Activated naive CD4-positive, alpha-beta T cell treated with Interleukin-2 at 50 U/mL for 16 hours (primary cell): Measurements from ENCODE around the gene EPHA10.
"Not testable (repeated sequence)": the region's sequence is repeated elsewhere in the genome, so short reads cannot be mapped to it uniquely, and the experiment has no call there.

ENCODE experiments used
- DNase-seq: peaks from one replicate; pipeline ENCODE4 v3.0.0-alpha.2; 2020

Gene EPHA10

DNA sequence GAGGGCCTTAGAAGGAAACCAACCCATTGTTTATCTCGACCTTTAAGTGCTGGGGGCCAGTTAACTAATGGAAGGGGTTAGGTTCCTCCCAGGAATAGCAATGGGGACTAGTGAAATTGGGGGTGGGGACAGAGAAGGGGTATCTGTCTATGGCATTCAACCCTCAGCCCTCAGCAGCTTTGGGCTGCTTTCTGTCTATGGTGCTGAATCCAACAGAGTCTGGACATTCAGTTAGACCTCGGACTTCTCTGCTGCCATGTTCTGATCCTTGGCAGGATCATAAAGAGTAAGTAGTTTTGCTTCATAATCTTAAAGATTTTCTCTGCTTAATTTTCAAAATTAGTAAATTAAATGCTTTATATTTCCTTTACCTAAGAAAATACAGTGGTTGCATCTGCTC is 2.6 kb upstream of the EPHA10 start:
- no peak for DNase-seq

- DNase-seq, result peak; percentile 19
These were observed 1.2 kb upstream of the EPHA10 start for GRCh38 chr1:37765916-37766664.

DNA sequence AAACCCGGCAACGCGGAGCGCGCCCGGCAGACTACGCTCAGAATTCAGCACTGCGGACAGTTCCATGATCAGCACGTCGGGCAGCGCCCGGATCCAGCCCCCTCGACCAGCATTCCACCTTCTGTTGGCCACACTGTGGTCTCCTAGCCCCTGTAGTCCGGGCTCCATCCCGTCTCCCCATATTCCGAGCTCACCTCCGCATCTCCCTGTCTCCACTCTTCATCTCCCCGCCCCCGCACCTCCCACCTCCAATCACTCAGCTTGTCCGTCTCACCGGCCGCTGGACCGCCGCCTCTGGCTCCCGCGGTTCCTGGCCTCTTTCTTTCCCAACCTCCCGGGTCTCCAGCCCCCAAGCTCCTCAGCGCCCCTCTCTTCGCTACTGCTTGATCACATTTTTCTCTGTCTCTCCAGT is 500 bp downstream of the EPHA10 start:
- peak; percentile 40 for DNase-seq

DNA sequence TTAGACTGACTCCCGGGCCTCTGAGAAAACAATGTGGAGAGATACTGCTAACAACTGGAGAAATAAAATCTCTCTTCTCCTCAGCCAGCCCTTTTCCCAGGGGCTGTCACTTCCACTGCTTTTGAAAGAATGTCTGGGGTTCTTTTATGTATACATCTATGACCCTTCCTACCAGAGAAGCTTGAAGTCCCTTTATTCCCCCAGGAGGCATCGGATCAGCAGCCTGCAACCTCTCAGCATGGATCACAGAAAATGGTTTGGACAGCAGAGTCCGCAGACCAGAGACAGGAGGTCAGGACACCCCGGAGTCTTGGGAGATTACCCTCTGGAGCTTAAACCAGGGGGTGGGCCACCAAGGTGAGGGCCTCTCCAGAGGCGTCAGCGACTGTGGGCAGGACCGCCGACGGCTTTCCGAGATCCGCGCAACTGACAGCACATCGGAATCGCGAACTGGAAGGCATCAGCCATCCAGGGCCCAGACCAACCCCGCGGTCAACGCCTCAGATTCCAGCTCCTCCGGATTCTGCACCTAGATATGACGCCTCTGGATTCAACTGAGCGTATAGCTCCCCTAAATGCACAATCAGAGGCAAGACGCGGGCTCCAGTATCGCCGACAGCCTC is 1.0 kb downstream of the EPHA10 start:
- no peak for DNase-seq

- DNase-seq, result no peak
These were observed 2.4 kb downstream of the EPHA10 start for GRCh38 chr1:37762516-37762915.

DNA sequence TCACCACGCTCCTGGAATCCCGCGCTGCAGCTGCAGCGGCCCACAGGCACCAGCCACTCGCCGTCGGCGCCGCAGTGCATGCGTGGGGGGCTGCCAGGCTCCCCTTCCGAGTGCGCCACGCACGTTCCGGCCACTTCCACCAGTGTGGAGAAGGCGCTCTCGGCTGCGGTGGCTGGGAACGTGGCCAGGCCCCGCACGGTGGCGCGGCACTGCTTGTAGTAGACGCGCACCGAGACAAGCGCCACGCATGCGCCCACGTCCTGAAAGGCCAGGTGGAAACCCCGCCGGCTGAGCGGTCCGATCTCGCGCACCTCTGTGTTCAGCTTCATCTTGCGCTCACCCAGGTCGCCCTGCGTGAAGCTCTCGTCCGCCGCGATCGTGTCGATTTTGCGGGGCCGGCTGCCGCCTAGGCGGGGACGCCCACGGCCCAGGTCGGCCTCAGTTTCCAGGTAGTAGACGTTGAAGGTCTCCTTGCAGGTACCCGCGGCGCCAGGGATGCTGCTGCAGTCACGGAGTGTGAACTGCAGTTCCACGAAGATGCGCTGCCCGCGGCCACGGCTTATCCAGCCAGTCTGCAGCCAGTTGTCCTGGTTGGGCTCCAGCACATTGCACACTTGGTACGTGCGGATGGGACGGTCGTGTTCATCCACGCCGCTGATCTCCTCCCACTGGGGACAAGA is 3.4 kb downstream of the EPHA10 start:
- DNase-seq, result no peak

- DNase-seq, result no peak
These were observed 5.5 kb downstream of the EPHA10 start for GRCh38 chr1:37759451-37759850.

DNA sequence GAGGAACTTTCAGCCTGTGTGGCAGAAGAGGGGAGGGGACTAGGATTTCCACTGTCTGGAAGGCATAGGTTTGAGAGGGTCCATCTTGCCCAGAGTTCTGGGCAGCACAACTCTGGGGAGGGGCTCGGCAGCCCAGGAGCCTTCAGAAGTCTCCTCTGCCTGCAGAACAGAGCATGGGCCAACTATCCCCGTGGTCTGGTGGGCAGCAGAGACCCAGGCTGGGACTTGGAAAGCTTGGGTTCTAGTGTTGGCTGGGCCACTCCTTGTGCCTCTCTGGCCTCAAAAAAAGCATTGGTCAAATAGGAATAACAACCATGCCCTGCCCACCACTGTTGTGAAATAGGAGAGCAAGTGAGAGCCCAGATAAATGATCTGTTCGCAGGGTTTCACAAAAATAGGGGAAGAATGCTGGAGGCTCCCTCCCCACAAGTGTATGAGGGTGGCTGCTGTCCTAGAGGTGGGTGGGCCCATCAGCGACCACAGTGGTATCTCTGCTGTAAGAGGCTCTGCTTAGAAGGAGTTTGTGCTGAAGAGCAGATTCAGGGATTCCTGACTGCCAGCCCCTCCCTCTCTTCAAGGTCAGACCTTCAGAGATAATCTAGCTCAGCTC is 8.9 kb downstream of the EPHA10 start:
- DNase-seq, result no peak

DNA sequence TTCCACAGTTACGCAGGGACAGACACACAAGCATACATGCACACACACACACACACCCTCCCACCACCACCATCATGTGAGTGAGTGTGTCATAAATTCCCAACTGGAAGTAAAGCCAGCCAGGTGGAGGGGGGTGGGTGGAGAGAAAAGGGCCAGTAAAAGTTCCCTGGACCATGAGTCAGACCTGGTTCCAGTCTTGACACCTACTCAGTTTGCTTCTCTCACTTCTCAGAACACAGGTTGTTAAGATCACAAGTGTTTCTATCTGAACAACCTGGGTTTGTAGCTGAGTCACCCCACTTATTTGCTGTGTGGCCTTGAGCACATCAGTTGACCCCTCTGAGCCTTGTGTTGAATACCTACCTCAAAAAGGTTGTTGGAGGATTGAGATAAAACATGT is 9.6 kb downstream of the EPHA10 start:
- DNase-seq, result peak; percentile 22

GRCh38 chr1:37753473-37754321 is 11.2 kb downstream of the EPHA10 start:
- no peak for DNase-seq

GRCh38 chr1:37752583-37753471 is 12.1 kb downstream of the EPHA10 start:
- DNase-seq, result peak; percentile 25

- DNase-seq, result no peak
These were observed 12.7 kb downstream of the EPHA10 start for GRCh38 chr1:37752213-37752582.

GRCh38 chr1:37748565-37748964 is 16.4 kb downstream of the EPHA10 start:
- DNase-seq, result no peak

- DNase-seq, result no peak
These were observed 18.1 kb downstream of the EPHA10 start for GRCh38 chr1:37746806-37747205.

GRCh38 chr1:37741662-37742061 is 23.3 kb downstream of the EPHA10 start:
- no peak for DNase-seq

DNA sequence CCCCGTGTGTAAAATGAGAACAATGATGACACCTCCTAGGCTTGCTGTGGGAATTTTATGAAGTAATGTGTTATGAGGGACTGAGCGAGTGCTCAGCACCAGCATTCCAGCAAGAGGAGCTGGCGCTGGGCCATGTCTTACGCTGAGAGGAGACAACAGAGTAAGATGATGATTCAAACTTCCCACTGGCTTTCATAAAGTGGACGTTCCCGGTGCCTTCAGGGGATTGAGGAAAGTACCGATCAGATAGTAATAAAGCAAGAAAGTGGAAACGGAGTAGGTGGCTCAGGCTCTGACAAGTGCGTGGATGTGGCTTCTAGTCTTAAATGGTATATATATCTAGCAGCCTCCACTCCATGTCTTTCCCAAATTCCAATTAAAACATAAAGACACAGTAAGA is 23.8 kb downstream of the EPHA10 start:
- no peak for DNase-seq

- no peak for DNase-seq
These were observed 25.7 kb downstream of the EPHA10 start for GRCh38 chr1:37739222-37739621.

DNA sequence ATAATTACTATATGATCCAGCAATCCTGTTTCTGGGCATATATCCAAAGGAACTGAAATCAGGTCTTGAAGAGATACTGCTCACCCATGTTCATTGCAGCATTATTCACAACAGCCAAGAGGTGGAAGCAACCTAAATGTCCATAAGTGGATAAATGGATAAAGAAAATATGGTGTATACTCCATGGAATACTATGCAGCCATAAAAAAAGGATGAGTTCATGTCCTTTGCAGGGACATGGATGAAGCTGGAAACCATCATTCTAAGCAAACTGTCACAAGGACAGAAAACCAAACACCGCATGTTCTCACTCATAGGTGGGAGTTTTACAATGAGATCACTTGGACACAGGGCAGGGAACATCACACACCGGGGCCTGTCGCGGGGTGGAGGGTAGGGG is 26.3 kb downstream of the EPHA10 start:
- not testable (repeated sequence) for DNase-seq

GRCh38 chr1:37737975-37738374 is 26.9 kb downstream of the EPHA10 start:
- not testable (repeated sequence) for DNase-seq

DNA sequence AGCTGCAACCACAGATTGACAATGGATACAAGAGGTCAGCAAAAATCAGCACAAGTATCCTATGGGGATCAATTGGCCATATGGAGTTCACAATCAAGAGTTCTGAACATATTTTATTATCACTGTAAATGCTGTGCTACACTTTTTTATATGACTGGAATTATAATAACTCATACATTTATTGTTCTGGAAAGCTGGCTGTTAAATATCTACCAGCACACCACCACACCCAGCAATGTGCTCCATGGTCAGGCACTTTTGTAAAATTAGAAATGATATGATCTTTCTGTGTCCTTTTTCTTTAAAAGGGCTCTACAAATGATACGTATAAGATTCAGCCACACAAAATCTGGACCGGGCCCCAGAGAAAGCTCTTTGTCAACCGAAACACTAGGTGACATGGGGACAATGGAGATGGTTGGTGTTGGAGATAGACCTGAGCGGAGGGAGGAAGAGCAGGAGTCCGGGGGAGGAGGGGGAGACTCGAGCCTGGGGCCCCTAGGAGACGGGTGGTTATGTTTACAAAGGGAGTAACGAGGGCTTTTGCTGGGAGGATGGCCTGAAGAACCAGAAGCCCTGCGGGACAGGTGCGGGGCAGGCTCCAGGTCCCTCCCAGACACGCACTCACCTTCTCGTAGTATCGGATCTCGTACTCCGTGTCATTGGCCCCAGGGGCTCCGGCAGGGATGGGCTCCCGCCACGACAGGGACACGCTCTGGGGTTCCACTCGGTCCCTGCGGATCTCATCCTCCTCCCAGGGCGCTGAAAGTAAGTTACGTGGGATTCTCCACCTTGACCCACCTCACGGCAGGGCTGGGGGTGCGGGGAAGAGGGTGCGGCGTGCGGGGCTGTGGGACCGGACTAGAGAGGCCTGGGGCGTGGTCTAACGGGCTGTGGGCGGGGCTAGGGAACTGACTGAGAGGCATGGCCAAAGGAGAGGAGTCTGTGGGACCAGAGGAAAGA is 30.0 kb downstream of the EPHA10 start:
- no peak for DNase-seq
